Skin of body (tissue), 2 donors: ENCODE results near the gene AADAC. TPM values are rescaled to one million over a fixed set of nuclear protein-coding genes. Genes with fewer than 3 reads are reported as not detected.
"Not testable (repeated sequence)": the region's sequence is repeated elsewhere in the genome, so short reads cannot be mapped to it uniquely, and the experiment has no call there.

ENCODE experiments used
- DNase-seq: peaks from one replicate; lab custom pipeline; 2025; lab: John Stamatoyannopoulos, UW
- total RNA-seq: library from RNA; depleted of rRNA; stranded (reverse); fragments of >200 nt; gene quantifications from one replicate; pipeline ENCODE4 v1.2.3, GENCODE V29; 2014

AADAC gene
- total RNA-seq, 1 donor from 2014 or later = 13.7 TPM

DNA sequence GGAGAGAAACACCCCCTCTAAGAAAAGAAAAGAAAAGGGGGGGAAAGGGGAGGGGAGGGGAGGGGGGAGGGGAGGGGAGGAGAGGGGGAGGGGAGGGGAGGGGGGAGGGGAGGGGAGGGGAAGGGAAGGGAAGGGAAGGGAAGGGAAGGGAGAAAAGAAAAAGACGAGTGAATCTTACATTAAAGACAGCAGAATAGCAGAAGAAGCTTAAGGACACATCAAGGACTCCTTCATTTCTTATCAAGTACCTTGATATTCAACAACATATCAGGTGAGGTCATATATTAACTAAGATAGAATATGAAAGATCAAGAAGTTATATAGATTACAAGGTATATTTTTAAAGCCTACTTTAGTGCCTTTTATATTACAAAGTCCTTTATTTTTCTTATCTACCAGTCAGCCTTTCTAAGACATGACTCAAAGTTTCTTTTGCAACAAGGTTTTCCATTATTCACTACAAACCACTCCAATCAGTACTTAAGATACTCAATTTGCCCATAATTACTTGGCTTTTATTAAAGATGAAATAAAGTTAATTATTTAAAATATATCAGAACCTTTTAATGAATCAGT is 17.7 kb upstream of the AADAC start:
- no peak for DNase-seq

DNA sequence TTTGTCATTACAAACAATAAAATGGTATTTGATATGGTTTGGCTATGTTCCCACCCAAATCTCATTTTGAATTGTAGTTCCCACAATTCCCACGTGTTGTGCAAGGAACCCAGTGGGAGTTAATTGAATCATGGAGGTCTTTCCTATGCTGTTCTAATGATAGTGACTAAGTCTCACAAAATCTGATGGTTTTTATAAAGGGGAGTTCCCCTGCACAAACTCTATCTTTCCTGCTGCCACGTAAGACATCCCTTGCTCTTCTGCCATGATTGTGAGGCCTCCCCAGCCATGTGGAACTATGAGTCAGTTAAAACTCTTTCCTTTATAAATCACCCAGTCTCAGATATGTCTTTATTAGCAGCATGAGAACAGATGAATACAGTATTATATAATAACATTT is 15.4 kb upstream of the AADAC start:
- DNase-seq = no peak

DNA sequence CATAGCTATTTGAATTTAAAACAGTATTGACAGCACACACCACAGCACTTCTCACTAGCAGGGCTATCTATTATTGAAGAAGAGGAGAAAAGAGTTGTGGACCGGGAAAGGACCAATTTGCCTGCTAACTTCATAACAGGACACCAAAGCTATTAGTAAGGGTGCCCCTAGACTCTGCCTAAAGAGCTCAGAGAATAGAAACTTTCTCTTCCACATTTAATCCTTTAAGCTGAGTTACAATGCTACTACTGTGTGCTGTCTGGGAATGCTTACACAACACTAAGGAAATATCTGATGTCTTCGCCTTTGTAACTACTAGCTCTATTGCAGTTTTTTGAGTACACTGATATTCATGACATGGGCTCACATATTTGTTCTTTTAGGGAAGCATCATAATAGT is 13.5 kb upstream of the AADAC start:
- no peak for DNase-seq

DNA sequence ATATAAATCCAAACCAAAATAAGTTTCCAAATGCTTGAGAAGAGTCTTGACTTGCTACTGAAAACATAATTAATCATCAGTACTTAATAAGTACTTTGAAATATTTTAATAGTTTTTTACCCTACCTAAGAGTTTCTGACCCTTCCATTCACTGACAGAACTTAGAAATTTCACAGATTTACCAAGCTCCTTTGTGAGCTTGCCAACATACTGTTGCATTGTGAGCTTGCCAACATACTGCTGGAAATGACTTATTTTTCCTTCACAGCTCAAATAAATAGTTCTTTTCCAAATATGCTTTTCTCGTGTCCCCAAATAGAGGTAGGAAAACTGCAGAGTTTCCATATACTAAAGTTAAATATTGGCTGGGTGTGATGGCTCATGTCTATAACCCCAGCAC is 9.6 kb upstream of the AADAC start:
- DNase-seq = no peak

DNA sequence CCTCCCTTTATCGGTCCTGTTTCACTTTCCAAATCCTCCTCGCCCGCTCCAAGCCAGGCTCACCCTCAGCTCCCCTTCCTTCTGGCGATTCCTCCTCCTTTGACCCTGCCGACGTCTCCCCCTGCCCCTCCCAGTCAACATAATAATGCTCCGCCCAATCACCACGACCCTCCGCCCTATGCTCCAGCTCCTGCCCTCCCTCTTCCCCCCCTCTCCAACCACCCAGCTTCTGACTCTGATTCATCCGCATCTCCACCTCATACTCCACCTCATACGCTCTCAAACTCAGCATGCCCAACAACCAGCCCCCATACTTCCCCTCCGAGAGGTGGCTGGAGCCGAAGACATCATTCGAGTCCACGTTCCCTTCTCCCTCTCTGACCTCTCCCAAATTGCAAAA is 7.1 kb upstream of the AADAC start:
- no peak for DNase-seq

DNA sequence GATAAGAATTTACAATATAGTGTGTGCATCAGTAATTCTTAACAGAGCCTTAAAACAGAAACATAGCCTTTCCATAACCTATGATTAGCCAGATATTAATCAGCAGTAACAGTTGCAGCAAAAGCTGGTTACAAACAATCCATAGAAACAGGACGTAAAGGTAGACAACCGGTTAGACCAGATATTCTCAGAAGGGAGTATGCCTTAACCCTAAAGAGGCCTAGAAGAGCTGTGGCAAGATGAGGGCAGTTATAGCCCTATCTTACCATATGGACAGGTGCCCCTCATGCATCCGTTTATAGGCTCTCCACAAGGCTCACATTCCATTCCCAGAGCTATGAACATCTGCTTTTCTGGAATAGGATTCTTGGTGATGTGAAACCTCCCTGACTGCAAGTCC is 5.0 kb upstream of the AADAC start:
- not testable (repeated sequence) for DNase-seq

DNA sequence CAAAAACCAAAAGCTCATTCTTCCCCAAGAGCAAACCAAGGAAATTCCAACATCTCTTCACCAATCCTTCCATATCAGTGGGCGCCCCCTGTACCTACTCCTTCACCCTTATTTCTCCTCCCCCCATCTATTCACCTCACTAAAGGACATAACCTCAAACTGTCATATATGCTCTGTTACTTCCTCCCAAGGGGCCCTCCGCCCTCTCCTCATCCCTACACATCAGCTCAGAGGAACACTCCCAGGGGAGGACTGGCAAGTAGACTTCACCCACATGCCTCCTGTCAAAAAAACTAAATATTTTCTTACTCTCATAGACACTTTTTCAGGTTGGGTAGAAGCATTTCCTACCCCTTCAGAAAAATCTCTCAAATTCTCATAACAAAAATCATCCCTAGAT is 2.4 kb upstream of the AADAC start:
- DNase-seq = no peak

DNA sequence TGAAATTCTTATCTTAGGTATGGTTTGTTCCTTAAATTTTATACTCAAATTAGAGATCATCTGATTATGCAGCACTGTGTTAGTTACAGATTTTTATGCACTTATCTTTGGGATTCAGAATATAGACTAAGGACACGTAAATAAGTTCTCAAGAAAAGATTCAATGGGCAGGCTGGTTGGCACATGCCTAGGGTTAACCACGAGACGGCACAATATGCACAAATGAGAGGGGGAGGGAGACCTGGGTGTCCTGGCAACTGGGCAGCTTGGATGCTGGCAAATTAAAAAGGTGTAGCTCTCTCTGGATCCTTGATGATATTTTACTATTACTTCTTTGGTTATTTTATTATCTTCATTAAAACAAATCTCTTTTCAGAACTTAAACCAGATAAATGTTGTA is 672 bp downstream of the AADAC start:
- DNase-seq = no peak

DNA sequence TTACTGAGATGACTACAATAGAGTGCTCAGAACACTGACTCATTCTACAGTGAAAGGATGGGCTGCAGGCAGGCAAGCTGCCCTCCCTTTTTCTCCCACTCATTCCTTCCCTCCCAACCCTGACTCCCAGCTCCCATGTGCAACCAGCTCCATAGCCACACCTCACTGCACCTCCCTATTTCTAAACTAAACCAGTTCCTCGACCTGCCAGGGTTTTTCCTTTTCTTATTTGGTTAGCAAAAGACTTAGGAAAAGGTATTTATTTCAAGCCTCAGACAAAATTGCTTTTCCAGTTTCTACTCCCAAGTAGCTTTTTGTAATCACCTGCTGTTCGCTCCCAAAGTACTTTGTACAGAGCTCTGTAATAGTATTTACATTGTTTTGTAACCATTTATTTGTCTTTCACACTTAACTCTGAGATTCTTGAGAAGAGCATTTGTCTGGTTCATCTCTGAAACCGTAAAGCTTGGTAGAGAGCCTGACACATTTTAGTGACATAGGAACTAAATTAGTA is 2.2 kb downstream of the AADAC start:
- DNase-seq = no peak

DNA sequence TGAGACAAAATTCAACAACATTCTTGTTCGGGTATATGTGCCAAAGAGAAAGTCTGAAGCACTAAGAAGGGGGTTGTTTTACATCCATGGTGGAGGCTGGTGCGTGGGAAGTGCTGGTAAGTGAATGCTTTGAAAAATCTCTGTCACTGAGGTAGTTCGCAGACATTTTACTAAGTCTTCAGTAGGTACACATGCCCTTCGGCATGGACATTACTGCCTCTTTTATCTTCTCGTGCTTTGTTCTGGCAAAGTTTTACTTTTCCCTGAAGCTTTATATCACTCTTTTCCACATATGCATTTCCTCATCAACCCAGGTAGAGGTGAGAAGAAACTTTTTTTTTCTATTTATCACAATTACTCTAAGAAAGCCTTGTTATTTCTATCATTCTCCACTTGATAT is 3.6 kb downstream of the AADAC start:
- DNase-seq = no peak

DNA sequence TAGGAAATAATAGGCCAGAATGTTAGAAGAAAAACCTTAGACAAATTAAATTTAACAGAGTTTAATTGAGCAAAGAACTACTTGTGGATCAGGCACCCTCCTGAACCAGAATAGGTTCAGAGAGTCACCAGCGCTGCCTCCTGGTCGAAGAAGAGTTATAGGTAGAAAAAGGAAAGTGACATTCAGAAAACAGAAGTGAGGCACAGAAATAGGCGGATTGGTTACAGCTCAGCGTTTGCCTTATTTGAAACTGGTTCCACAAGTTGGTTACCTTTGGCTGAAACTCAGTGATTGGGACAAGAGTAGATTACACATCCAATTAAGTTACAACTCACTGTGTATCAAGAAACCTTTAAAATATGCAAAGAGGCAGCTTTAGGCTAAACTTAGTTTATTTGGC is 4.4 kb downstream of the AADAC start:
- DNase-seq = no peak

DNA sequence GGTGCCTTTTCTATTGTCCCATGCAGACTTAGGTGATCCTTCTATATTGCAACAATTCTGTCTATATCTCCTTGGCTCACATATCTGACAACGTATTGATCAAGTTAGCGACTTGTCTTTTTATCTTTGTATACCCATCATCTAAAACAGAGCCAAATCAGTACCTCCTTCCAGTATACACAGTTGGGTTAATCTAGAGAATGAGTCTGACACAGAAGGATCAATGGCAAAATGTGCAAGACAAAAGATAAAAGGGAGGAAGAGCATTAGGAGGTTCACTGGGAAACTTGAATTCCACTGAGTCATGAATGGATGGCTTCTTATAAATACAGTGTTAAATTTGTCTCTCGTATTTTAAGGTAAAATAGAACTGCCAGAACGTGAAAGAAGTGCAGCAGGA is 6.0 kb downstream of the AADAC start:
- DNase-seq = no peak

DNA sequence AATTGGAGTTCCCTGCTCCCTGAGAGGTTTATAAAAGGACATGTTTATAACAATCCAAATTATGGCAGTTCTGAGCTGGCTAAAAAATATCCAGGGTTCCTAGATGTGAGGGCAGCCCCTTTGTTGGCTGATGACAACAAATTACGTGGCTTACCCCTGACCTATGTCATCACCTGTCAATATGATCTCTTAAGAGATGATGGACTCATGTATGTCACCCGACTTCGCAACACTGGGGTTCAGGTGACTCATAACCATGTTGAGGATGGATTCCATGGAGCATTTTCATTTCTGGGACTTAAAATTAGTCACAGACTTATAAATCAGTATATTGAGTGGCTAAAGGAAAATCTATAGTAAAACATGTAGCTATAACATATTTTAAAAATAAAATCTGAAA is 13.9 kb downstream of the AADAC start:
- no peak for DNase-seq

DNA sequence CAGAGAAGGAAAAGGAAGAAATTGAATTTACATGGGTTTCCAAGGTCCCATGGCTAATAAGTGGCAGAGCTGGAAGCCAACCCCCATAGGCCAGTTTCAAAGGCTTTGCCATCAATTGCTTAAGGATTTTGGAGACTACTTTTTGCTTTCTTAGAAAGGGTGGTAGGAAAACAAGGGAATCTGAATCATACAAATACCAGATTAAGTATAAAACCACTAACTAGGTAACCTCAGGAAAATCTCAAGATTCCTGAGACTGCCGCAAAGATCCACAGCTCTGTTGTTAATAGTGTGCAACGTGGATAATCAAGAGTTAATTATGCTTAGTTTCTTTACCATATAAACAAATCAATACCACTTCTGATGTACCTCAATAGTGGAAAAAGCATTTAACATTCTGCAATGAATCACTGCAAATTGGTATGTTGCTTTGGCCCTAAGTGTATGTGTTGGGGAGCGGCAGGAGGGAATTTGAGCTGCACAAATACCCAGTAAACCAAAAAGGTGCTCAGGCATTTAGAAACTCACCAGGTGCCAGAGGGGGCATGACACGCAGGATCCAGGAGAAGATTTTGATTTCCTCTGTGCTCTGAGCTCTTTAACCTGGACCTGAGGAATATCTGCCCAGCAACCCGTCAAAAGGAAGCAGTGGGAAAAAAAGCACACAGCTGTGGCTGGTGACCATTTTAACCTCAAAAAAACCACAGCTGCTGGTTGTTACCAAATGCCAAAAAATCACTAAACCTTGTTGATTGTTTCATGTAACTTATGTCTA is 22.0 kb downstream of the AADAC start:
- no peak for DNase-seq

DNA sequence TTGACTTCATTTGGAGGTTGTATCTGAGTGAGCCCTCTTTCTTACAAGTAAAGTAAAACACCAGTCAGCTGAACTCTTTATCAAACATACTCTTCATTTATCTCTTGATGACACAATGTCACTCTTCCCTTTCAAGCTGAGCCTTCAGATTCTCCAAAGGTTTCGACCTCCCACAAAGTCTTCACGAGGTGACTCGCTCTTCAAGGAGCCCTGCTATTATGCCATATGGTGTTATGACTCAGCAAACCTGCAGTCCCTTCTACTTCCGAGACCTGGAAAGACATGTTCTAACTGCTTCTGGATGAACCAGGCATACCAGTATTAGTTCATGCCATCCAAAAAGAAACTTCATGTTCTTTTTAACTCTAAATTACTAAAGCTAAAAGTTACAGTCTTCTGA is 23.1 kb downstream of the AADAC start:
- no peak for DNase-seq

DNA sequence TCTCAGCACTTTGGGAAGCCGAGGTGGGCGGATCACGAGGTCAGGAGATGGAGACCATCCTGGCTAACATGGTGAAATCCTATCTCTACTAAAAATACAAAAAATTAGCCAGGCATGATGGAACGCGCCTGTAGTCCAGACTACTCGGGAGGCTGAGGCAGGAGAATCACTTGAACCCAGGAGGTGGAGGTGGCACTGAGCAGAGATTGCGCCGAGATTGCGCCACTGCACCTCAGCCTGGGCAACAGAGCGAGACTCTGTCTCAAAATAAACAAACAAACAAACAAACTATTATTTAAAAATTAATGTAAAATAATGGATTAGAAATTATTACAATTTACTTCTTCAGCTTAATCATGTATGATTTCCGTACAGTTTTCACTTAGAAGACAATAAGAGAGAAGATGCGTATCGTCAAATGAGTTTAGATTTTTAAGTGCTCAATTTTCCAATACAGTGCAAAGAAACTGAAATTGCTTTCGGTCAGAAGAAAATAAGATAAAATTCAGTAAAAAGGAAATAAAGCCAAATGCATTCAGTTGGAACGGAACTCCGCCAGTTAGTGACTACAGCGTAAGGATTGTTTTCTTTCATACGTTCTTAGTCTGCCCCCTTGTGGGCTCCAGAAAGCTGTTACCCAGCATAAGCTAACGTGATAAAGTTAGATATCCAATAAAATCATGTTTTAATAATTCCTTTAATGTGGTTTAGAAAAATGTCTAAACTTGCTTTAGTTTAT is 24.8 kb downstream of the AADAC start:
- DNase-seq = peak; percentile 72

DNA sequence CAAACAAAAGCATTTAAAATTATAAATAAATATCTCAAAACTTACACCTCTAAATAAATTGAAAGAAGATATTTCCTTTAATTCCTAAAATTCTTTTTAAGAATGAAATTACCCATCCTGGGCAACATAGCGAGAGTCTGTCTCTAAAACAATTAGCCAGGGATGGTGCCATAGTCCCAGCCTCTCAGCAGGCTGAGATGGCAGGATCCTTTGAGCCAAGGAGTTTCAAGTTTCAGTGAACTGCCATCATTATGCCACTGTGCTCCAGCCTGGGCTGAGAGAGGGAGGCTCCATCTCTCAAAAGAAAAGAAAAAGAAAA is 25.4 kb downstream of the AADAC start:
- DNase-seq = no peak

DNA sequence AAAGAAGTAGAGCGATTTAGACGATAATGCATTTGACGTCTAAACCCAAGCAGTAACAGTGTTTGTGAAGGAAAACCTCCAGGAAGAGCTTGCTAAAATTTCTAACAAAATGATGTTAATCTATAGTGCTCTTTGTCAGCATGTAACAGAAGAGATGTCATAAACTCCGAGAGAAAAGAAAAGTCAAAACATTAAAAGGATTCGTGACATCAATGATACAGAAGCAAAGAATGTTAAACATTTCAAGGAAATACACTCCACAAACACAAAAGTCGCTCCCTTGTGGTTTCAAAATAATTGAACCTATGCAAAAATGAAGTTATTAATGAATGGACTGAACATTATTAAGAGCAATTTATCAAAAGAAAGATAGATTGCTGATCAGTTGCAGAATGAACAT is 27.9 kb downstream of the AADAC start:
- no peak for DNase-seq

DNA sequence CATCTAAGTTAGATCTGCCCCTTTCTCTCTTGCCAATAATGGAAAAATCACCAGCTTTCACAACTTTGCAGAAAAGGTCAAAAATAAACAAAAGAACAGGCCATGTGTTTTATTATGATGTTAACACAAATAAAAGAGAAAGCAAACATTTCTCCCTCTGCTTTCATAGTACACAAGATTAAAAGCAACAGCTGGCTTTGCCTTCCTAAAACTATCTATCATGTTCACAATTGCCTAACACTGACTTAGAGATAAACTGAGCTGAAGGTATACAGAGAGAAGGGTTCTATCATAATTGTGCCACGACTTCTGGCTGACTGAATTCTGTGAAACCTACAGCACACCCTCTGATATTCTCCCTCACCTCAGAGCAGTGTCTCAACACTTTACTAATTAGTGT is 29.4 kb downstream of the AADAC start:
- no peak for DNase-seq

DNA sequence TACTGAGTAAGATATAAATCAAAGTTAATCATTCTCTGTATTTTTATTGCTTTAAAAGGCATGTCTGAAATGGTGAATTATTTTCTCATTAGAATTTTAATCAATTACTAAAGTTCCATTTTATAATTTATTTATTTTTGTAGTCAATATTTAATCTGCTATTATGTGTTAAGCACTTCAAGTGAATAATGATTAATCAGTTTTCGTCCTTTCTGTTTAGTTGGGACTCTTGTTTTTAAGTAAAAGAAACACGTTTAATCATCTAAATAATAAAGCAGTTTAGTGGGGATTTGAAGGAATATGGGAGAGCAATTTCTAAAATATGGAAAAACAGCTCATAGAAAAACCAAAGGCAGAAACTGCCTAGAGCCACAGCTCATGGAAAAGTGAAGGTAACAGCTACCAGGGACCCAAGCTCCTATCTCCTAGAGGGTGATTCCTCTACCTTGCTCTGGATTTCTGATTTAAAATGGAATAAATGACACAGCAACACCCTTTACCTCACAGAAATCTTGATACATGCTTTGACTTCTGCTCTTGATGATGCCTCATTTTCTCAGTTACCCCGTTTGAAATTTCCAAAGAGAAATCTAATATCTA is 31.5 kb downstream of the AADAC start:
- no peak for DNase-seq

DNA sequence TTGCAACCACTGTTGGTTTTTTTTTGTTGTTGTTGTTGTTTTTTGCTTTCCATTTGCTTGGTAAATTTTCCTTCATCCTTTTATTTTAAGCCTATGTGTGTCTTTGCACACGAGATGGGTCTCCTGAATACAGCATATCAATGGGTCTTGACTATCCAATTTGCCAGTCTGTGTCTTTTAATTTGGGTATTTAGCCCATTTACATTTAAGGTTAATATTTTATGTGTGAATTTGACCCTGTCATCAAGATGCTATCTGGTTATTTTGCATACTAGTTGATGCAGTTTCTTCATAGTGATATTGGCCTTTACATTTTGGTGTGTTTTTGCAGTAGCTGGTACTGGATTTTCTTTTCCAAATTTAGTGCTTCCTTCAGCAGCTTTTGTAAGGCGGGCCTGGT is 36.1 kb downstream of the AADAC start:
- not testable (repeated sequence) for DNase-seq

DNA sequence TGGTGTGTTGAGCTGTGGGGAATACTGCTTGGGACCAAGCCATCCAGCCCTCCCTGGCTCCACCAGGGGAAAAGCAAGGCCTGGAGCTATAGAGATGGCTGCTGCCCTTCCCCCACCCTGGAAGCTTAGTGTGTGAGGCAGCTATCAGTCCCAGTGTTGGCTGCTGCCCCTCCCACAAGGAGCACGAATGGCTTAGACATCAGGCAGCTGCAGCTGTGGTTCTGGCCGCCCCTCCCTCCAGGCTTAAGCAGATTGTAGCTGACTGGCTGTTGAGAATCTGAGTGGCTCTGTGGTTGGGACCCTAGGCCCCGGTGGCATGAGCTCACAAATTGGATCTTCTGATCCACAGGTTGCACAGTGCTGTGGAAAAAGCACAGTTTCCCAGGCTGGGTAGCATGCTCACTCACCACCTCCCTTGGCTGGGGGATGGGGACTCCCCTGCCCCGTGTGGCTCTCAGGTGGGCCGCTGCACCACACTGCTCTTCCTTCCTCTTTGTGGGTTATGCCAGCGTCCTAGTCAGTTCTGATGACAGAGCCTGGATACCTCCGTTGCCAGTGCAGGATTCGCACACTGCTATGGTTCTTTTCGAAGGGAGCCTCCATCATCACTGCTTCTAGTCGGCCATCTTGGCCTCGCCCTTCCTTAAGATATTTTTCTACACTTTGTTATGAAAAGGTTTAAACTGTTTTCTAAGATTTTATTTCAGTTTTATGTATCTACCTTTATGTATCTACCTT is 38.3 kb downstream of the AADAC start:
- DNase-seq = no peak
